GM21526 (cell line): ENCODE data around the gene PRDM2.

ENCODE experiments used
- ATAC-seq: cut with Tn5 transposase; IDR thresholded peaks from one replicate; pipeline ENCODE4 v1.9.1; 2021; ENCODE audit warnings: moderate library complexity; ENCODE audit not compliant: unreplicated experiment, low FRiP score

PRDM2 gene

GRCh38 chr1:13812456-13813397, 112.7 kb downstream of the PRDM2 start:
- ATAC-seq = no peak

- no peak for ATAC-seq
These were observed 113.5 kb downstream of the PRDM2 start for GRCh38 chr1:13813398-13814012.

- ATAC-seq = no peak
These were observed 114.1 kb downstream of the PRDM2 start for GRCh38 chr1:13814131-13814530.

- ATAC-seq = no peak
These were observed 116.2 kb downstream of the PRDM2 start for GRCh38 chr1:13816016-13816760.

- no peak for ATAC-seq
These were observed 117.9 kb downstream of the PRDM2 start for GRCh38 chr1:13817906-13818305.

- ATAC-seq = no peak
These were observed 118.9 kb downstream of the PRDM2 start for GRCh38 chr1:13818926-13819325.

- ATAC-seq = no peak
These were observed 119.7 kb downstream of the PRDM2 start for GRCh38 chr1:13819642-13820041.

- no peak for ATAC-seq
These were observed 120.1 kb downstream of the PRDM2 start for GRCh38 chr1:13820055-13820454.

- ATAC-seq = no peak
These were observed 120.5 kb downstream of the PRDM2 start for GRCh38 chr1:13820456-13820855.

GRCh38 chr1:13823126-13823880, 123.3 kb downstream of the PRDM2 start:
- ATAC-seq = no peak

GRCh38 chr1:13823936-13824335, 123.9 kb downstream of the PRDM2 start:
- ATAC-seq = no peak

- ATAC-seq = no peak
These were observed 124.6 kb downstream of the PRDM2 start for GRCh38 chr1:13824626-13825025.

- ATAC-seq = no peak
These were observed 125.0 kb downstream of the PRDM2 start for GRCh38 chr1:13825033-13825432.

- ATAC-seq = no peak
These were observed 126.0 kb downstream of the PRDM2 start for GRCh38 chr1:13826009-13826408.

GRCh38 chr1:13826591-13826990, 126.6 kb downstream of the PRDM2 start:
- no peak for ATAC-seq

- ATAC-seq = no peak
These were observed 128.6 kb downstream of the PRDM2 start for GRCh38 chr1:13828454-13829151.

GRCh38 chr1:13829152-13829769, 129.3 kb downstream of the PRDM2 start:
- no peak for ATAC-seq

- no peak for ATAC-seq
These were observed 130.2 kb downstream of the PRDM2 start for GRCh38 chr1:13830170-13830569.

GRCh38 chr1:13830616-13831280, 130.8 kb downstream of the PRDM2 start:
- no peak for ATAC-seq
